SKM-1 treated with dmso at 0.1 percent for 144 hours (cell line): ENCODE measurements around the gene PTGES2.

Experiments
- DNase-seq: peaks from one replicate; lab custom pipeline; 2025; ENCODE audit not compliant: unreplicated experiment; lab: John Stamatoyannopoulos, UW

Gene PTGES2

GRCh38 chr9:128153060-128153946, 25.8 kb upstream of the PTGES2 start:
- DNase-seq = no peak

GRCh38 chr9:128152133-128153059, 24.9 kb upstream of the PTGES2 start:
- DNase-seq = no peak

GRCh38 chr9:128151309-128152132, 24.0 kb upstream of the PTGES2 start:
- no peak for DNase-seq

- DNase-seq = no peak
These were observed 23.2 kb upstream of the PTGES2 start for GRCh38 chr9:128150594-128151308.

- DNase-seq = no peak
These were observed 22.5 kb upstream of the PTGES2 start for GRCh38 chr9:128149951-128150593.

- DNase-seq = no peak
These were observed 21.6 kb upstream of the PTGES2 start, which contains the start of gene LCN2 for GRCh38 chr9:128149001-128149701. Gene LCN2 (plus strand): TSS chr9:128149453. CDS start chr9:128149526, 73 bp downstream.

- DNase-seq = no peak
These were observed 21.0 kb upstream of the PTGES2 start for GRCh38 chr9:128148509-128149000.

GRCh38 chr9:128146591-128147120, 19.1 kb upstream of the PTGES2 start:
- no peak for DNase-seq

GRCh38 chr9:128145951-128146351, 18.4 kb upstream of the PTGES2 start:
- DNase-seq = no peak

GRCh38 chr9:128145536-128145935, 18.0 kb upstream of the PTGES2 start:
- DNase-seq = no peak

GRCh38 chr9:128144239-128145181, 17.0 kb upstream of the PTGES2 start:
- no peak for DNase-seq

GRCh38 chr9:128143525-128144238, 16.2 kb upstream of the PTGES2 start:
- no peak for DNase-seq

- DNase-seq = no peak
These were observed 15.1 kb upstream of the PTGES2 start for GRCh38 chr9:128142596-128142995.

GRCh38 chr9:128142061-128142460, 14.5 kb upstream of the PTGES2 start:
- DNase-seq = no peak

- no peak for DNase-seq
These were observed 14.1 kb upstream of the PTGES2 start for GRCh38 chr9:128141604-128142003.

GRCh38 chr9:128139621-128140020, 12.1 kb upstream of the PTGES2 start:
- DNase-seq = no peak

- DNase-seq = no peak
These were observed 10.5 kb upstream of the PTGES2 start for GRCh38 chr9:128138001-128138400.
